Liver (tissue), 9 donors: ENCODE measurements around the gene BIK. TPM values are rescaled to one million over a fixed set of nuclear protein-coding genes. Genes with fewer than 3 reads are reported as not detected.

Experiments used
- DNase-seq: peaks from one replicate; pipeline ENCODE4 v3.0.0-alpha.2; 2017; ENCODE audit warnings: low spot score
- H3K27ac ChIP-seq, 2 donors: one replicate each; pipeline ENCODE4 v1.7.0; 2013; ENCODE audit warnings: inconsistent platforms in 2 of 2, low read length in 2 of 2, control low read depth in 1 of 2, low read depth in 1 of 2, mild to moderate bottlenecking in 1 of 2
- H3K27me3 ChIP-seq, 4 donors: one replicate each; pipeline versions ENCODE4 v1.6.1 to v1.7.0; 2013; ENCODE audit warnings: low read length in 3 of 4, inconsistent platforms in 1 of 4, mild to moderate bottlenecking in 1 of 4, moderate library complexity in 1 of 4; ENCODE audit not compliant: control insufficient read depth in 4 of 4, insufficient read depth in 4 of 4
- H3K36me3 ChIP-seq, 4 donors: one replicate each; pipeline versions ENCODE4 v1.6.1 to v1.7.0; 2013; ENCODE audit warnings: low read length in 3 of 4, mild to moderate bottlenecking in 3 of 4, low read depth in 1 of 4, moderate library complexity in 1 of 4; ENCODE audit not compliant: control insufficient read depth in 4 of 4, insufficient read depth in 3 of 4
- H3K4me1 ChIP-seq, 4 donors: one replicate each; pipeline versions ENCODE4 v1.6.1 to v1.7.0; 2013; ENCODE audit warnings: low read length in 3 of 4, mild to moderate bottlenecking in 3 of 4, moderate library complexity in 1 of 4; ENCODE audit not compliant: control insufficient read depth in 4 of 4, insufficient read depth in 4 of 4
- H3K4me3 ChIP-seq, 3 donors: one replicate each; pipeline versions ENCODE4 v1.6.1 to v1.7.0; 2013; ENCODE audit warnings: low read length in 3 of 3, control low read depth in 1 of 3, low read depth in 1 of 3, mild to moderate bottlenecking in 1 of 3
- H3K9ac ChIP-seq, 2 donors: one replicate each; pipeline ENCODE4 v1.7.0; 2013; ENCODE audit warnings: low read length in 2 of 2, mild to moderate bottlenecking in 2 of 2, moderate library complexity in 2 of 2, control low read depth in 1 of 2, low read depth in 1 of 2
- H3K9me3 ChIP-seq, 4 donors: one replicate each; pipeline versions ENCODE4 v1.6.1 to v1.7.0; 2013; ENCODE audit warnings: low read length in 3 of 4; ENCODE audit not compliant: control insufficient read depth in 4 of 4
- ATF3 ChIP-seq: IDR thresholded peaks from 2 replicates; pipeline ENCODE4 v1.6.1; 2016; ENCODE audit warnings: antibody characterized with exemption
- EGR1 ChIP-seq, 2 donors: IDR thresholded peaks; 2 replicates each; pipeline ENCODE4 v1.6.1; 2016 to 2018; ENCODE audit warnings: antibody characterized with exemption in 2 of 2, low read depth in 2 of 2
- FOXA2 ChIP-seq: IDR thresholded peaks from 2 replicates; pipeline ENCODE4 v1.6.1; 2016; ENCODE audit warnings: antibody characterized with exemption
- GABPA ChIP-seq, 2 donors: IDR thresholded peaks in 1 of 2; conservative IDR thresholded peaks in 1 of 2; 2 replicates each; pipeline ENCODE4 v1.6.1; 2016; ENCODE audit warnings: antibody characterized with exemption in 2 of 2, mild to moderate bottlenecking in 1 of 2, moderate library complexity in 1 of 2
- HNF4A ChIP-seq, 2 donors: conservative IDR thresholded peaks; 2 replicates each; pipeline ENCODE4 v1.6.1; 2016; ENCODE audit warnings: antibody characterized with exemption in 2 of 2, mild to moderate bottlenecking in 2 of 2
- NR2F2 ChIP-seq: IDR thresholded peaks from 2 replicates; pipeline ENCODE4 v1.6.1; 2016; ENCODE audit warnings: antibody characterized with exemption
- RAD21 ChIP-seq, 2 donors: IDR thresholded peaks; 2 replicates each; pipeline ENCODE4 v1.6.1; 2016; ENCODE audit warnings: antibody characterized with exemption in 2 of 2, mild to moderate bottlenecking in 2 of 2
- REST ChIP-seq: IDR thresholded peaks from 2 replicates; pipeline ENCODE4 v1.6.1; 2016; ENCODE audit warnings: antibody characterized with exemption, mild to moderate bottlenecking
- TAF1 ChIP-seq: conservative IDR thresholded peaks from 2 replicates; pipeline ENCODE4 v1.6.1; 2016; ENCODE audit warnings: antibody characterized with exemption, mild to moderate bottlenecking
- YY1 ChIP-seq: IDR thresholded peaks from 2 replicates; pipeline ENCODE4 v1.6.1; 2016; ENCODE audit warnings: antibody characterized with exemption, mild to moderate bottlenecking
- WGBS: extraction: QIAGEN DNeasy Blood & Tissue Kit; methylation state at CpG from one replicate; pipeline ENCODE4 v1.1.7; 2013; 5-methylcytosine and 5-hydroxymethylcytosine counted together
- polyA plus RNA-seq, 2 donors: library from polyadenylated mRNA; stranded (reverse) in 1 of 2; unstranded in 1 of 2; fragments of 200-250 nt in 1 of 2; fragments of >200 nt in 1 of 2; fragmentation: Nextera tagmentation in 1 of 2; extraction: Ambion mirVana in 1 of 2; gene quantifications; one replicate each; pipeline versions ENCODE4 v1.2.1 to v1.2.3, GENCODE V29; 2013 to 2015
- total RNA-seq, 2 donors: library from RNA; depleted of rRNA; stranded (reverse); fragments of >200 nt; gene quantifications; one replicate each; pipeline ENCODE4 v1.2.3, GENCODE V29; 2014
- TF ChIP-seq, protein P1 (sequence below): IDR thresholded peaks from 2 replicates; pipeline ENCODE4 v1.6.1; 2016; ENCODE audit warnings: antibody characterized with exemption
- TF ChIP-seq, protein P2 (sequence below): fragments of 150-350 bp; IDR thresholded peaks from 2 replicates; pipeline ENCODE4 v1.5.1; 2017; ENCODE audit warnings: improper control_type of control experiment, low read depth, low read length; ENCODE audit not compliant: missing input control
- TF ChIP-seq, protein P3 (sequence below): IDR thresholded peaks from 2 replicates; pipeline ENCODE4 v1.6.1; 2016; ENCODE audit warnings: antibody characterized with exemption
- donor health status: healthy.
- donor health status: healthy.
- donor health status: healthy.
- donor health status: healthy.
- donor health status: healthy.

The BIK gene
- total and polyA plus RNA-seq, 4 donors: 0.23 to 0.89 (median 0.33) TPM; not detected in 1

- H3K27ac ChIP-seq: no peak overlapping the region
- H3K9me3 ChIP-seq: no peaks in the 10 kb centered on the region
- no peak overlapping the region for H3K4me3 ChIP-seq
- no peak for DNase-seq
- no peaks in the 10 kb centered on the region for H3K36me3 ChIP-seq
- WGBS: 78% methylated on average over 21 of the region's 21 CpGs
- no peaks in the 10 kb centered on the region for H3K27me3 ChIP-seq
- H3K9ac ChIP-seq: no peak overlapping the region
- no peak for TF ChIP-seq NR2F2
- TF ChIP-seq, protein P1, sequence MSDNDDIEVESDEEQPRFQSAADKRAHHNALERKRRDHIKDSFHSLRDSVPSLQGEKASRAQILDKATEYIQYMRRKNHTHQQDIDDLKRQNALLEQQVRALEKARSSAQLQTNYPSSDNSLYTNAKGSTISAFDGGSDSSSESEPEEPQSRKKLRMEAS: no peak
- TF ChIP-seq TAF1: no peak
- no peak for TF ChIP-seq GABPA (IDR thresholded peaks at IDR 0.05 in 1 of 2, conservative IDR thresholded peaks at IDR 0.05 in 1 of 2)
- TF ChIP-seq HNF4A (conservative IDR thresholded peaks at IDR 0.05): no peak
- TF ChIP-seq REST: no peak
- no peak for TF ChIP-seq FOXA2
- TF ChIP-seq ATF3: no peak
- TF ChIP-seq, protein P2, sequence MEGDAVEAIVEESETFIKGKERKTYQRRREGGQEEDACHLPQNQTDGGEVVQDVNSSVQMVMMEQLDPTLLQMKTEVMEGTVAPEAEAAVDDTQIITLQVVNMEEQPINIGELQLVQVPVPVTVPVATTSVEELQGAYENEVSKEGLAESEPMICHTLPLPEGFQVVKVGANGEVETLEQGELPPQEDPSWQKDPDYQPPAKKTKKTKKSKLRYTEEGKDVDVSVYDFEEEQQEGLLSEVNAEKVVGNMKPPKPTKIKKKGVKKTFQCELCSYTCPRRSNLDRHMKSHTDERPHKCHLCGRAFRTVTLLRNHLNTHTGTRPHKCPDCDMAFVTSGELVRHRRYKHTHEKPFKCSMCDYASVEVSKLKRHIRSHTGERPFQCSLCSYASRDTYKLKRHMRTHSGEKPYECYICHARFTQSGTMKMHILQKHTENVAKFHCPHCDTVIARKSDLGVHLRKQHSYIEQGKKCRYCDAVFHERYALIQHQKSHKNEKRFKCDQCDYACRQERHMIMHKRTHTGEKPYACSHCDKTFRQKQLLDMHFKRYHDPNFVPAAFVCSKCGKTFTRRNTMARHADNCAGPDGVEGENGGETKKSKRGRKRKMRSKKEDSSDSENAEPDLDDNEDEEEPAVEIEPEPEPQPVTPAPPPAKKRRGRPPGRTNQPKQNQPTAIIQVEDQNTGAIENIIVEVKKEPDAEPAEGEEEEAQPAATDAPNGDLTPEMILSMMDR: no peak
- TF ChIP-seq EGR1 (IDR thresholded peaks at IDR 0.05; ENCODE audit: low read depth in 2 of 2): no peak
- TF ChIP-seq YY1: no peak
- TF ChIP-seq, protein P3, sequence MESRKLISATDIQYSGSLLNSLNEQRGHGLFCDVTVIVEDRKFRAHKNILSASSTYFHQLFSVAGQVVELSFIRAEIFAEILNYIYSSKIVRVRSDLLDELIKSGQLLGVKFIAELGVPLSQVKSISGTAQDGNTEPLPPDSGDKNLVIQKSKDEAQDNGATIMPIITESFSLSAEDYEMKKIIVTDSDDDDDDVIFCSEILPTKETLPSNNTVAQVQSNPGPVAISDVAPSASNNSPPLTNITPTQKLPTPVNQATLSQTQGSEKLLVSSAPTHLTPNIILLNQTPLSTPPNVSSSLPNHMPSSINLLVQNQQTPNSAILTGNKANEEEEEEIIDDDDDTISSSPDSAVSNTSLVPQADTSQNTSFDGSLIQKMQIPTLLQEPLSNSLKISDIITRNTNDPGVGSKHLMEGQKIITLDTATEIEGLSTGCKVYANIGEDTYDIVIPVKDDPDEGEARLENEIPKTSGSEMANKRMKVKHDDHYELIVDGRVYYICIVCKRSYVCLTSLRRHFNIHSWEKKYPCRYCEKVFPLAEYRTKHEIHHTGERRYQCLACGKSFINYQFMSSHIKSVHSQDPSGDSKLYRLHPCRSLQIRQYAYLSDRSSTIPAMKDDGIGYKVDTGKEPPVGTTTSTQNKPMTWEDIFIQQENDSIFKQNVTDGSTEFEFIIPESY: no peak
- TF ChIP-seq RAD21 (IDR thresholded peaks at IDR 0.05): no peak
- peaks cover 0 to 8% (median 4%) of the 10 kb centered on the region in 4 donors for H3K4me1 ChIP-seq
These were observed 7.7 kb downstream of the BIK start for GRCh38 chr22:43118024-43118849.
